HG02623 (cell line): ENCODE data around the gene RAMACL.

ENCODE experiments used
- ATAC-seq: cut with Tn5 transposase; IDR thresholded peaks from one replicate; pipeline ENCODE4 v1.9.1; 2021; ENCODE audit warnings: moderate library complexity; ENCODE audit not compliant: unreplicated experiment

Gene RAMACL

GRCh38 chr6:166580076-166581050 is 6.1 kb downstream of the RAMACL start:
- no peak for ATAC-seq

GRCh38 chr6:166579237-166579850 is 7.1 kb downstream of the RAMACL start:
- no peak for ATAC-seq

- ATAC-seq: no peak
These were observed 7.8 kb downstream of the RAMACL start for GRCh38 chr6:166578536-166579236.

- ATAC-seq: no peak
These were observed 11.3 kb downstream of the RAMACL start for GRCh38 chr6:166575205-166575604.

GRCh38 chr6:166573511-166574216 is 12.8 kb downstream of the RAMACL start:
- ATAC-seq: no peak

- no peak for ATAC-seq
These were observed 13.9 kb downstream of the RAMACL start for GRCh38 chr6:166572370-166573261.

GRCh38 chr6:166570929-166571713 is 15.4 kb downstream of the RAMACL start:
- no peak for ATAC-seq

GRCh38 chr6:166569206-166569605 is 17.3 kb downstream of the RAMACL start:
- no peak for ATAC-seq

- no peak for ATAC-seq
These were observed 18.7 kb downstream of the RAMACL start for GRCh38 chr6:166567813-166568212.

GRCh38 chr6:166567107-166567506 is 19.4 kb downstream of the RAMACL start:
- ATAC-seq: no peak

- ATAC-seq: no peak
These were observed 20.2 kb downstream of the RAMACL start for GRCh38 chr6:166566026-166567011.

GRCh38 chr6:166565084-166565967 is 21.2 kb downstream of the RAMACL start:
- no peak for ATAC-seq

GRCh38 chr6:166563805-166564204 is 22.7 kb downstream of the RAMACL start:
- no peak for ATAC-seq

- ATAC-seq: no peak
These were observed 23.3 kb downstream of the RAMACL start for GRCh38 chr6:166563200-166563599.

GRCh38 chr6:166562726-166563125 is 23.8 kb downstream of the RAMACL start:
- ATAC-seq: no peak

- no peak for ATAC-seq
These were observed 24.6 kb downstream of the RAMACL start for GRCh38 chr6:166561771-166562359.

GRCh38 chr6:166560222-166560621 is 26.3 kb downstream of the RAMACL start:
- no peak for ATAC-seq
